ENCODE measurements around the gene GNE. TPM values are rescaled to one million over a fixed set of nuclear protein-coding genes. Genes with fewer than 3 reads are reported as not detected.

GNE gene
- total and polyA plus RNA-seq, 2 of the 8 experiments (the other 6 are each of a cell fraction or from before 2014, with no cell fraction given), result 5.1 to 11.1 TPM

- TF ChIP-seq CHD7 (IDR thresholded peaks at IDR 0.05; ENCODE audit: insufficient replicate concordance, low read length) (no peak), YY1 (IDR thresholded peaks at IDR 0.05; ENCODE audit: low read depth, low read length) (no peak)
These were observed 93.3 kb downstream of the GNE start (continued) for GRCh38 chr9:36164989-36165388.

Measured in H1 (cell line).